Measurements from ENCODE around the gene CSRNP3.

DNA sequence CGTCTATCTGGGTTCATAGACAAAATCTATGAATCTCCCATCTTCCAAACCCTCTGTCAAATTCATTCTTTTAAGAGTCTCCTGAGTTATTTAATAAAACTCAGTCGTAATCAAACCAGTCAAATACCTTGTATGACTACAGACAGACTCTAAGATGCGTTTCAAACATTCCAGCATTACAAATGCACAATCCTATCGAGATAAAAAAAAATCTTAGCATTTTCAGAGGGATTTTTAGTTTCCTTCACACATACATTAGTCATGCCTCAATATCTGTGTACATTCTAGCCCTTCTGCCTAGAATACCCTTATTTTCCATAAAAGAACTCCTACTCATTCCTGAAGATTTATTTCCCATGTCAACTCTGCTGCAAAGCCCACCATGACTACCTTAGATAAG, 96.5 kb downstream of the CSRNP3 start:
- TF ChIP-seq EZH2 (IDR thresholded peaks at IDR 0.05) (no peak), POLR2AphosphoS5 (IDR thresholded peaks at IDR 0.05; ENCODE audit: borderline replicate concordance, low read depth, low read length) (no peak), FOXP2 (optimal IDR thresholded peaks at IDR 0.05; ENCODE audit: control extremely low read depth, extremely low read length, insufficient read depth) (no peak)

Data from SK-N-MC (cell line).